K562 (cell line): ENCODE measurements around the gene SLC7A8. TPM values are rescaled to one million over a fixed set of nuclear protein-coding genes. Genes with fewer than 3 reads are reported as not detected.
A peak's percentile ranks its signal among the peaks of the same experiment; 100 is the strongest.

Experiments used
- BACH1 ChIP-seq: fragments of 200-800 bp; sonication (Bioruptor generic); IDR thresholded peaks from 2 replicates; pipeline ENCODE4 v1.6.1; 2016; ENCODE audit warnings: missing genetic modification characterization, missing compliant biosample characterization
- BRD4 ChIP-seq: fragments of 200-600 bp; sonication (generic); IDR thresholded peaks from 2 replicates; pipeline ENCODE4 v1.6.1; 2017; ENCODE audit warnings: inconsistent platforms
- CEBPB ChIP-seq: fragments of 450-650 bp; IDR thresholded peaks from 2 replicates; pipeline ENCODE4 v1.6.1; 2016; ENCODE audit warnings: missing genetic modification characterization, missing compliant biosample characterization
- CREB3 ChIP-seq: fragments of 450-650 bp; conservative IDR thresholded peaks from 2 replicates; pipeline ENCODE4 v1.6.1; 2016; ENCODE audit warnings: missing genetic modification characterization, low read depth, mild to moderate bottlenecking, missing compliant biosample characterization, moderate library complexity
- DACH1 ChIP-seq: fragments of 450-650 bp; IDR thresholded peaks from 2 replicates; pipeline ENCODE4 v1.6.1; 2018; ENCODE audit not compliant: partially characterized antibody
- IRF2 ChIP-seq: sonication (generic); formaldehyde crosslinking; IDR thresholded peaks from 2 replicates; pipeline ENCODE4 v1.8.1; 2022; ENCODE audit warnings: mild to moderate bottlenecking, missing genetic modification reagents
- MCM5 ChIP-seq: fragments of 450-650 bp; IDR thresholded peaks from 2 replicates; pipeline ENCODE4 v1.6.1; 2016; ENCODE audit warnings: low read depth
- NBN ChIP-seq: fragments of 450-650 bp; IDR thresholded peaks from 2 replicates; pipeline ENCODE4 v1.6.1; 2016; ENCODE audit warnings: low read depth, mild to moderate bottlenecking
- NFIX ChIP-seq: fragments of 250-450 bp; sonication (Bioruptor Pico); IDR thresholded peaks from 2 replicates; pipeline ENCODE4 v1.4.0; 2020; ENCODE audit warnings: low read depth, mild to moderate bottlenecking, moderate library complexity
- NR4A1 ChIP-seq, 2 experiments: fragments of 250-450 bp in 1 of 2; fragments of 450-650 bp in 1 of 2; sonication (Bioruptor Pico) in 1 of 2; IDR thresholded peaks; 2 replicates each; pipeline versions ENCODE4 v1.4.0 to v1.6.1; 2016 to 2020; ENCODE audit warnings: mild to moderate bottlenecking in 2 of 2, missing compliant biosample characterization in 1 of 2, missing genetic modification characterization in 1 of 2, moderate library complexity in 1 of 2
- RBM22 ChIP-seq: fragments of 200-400 bp; formaldehyde crosslinking; IDR thresholded peaks from 2 replicates; pipeline ENCODE4 v1.6.1; 2018; ENCODE audit warnings: low read length, low read depth; ENCODE audit not compliant: poor library complexity, severe bottlenecking
- RERE ChIP-seq: sonication (generic); formaldehyde crosslinking; IDR thresholded peaks from 2 replicates; pipeline ENCODE4 v1.8.0; 2023; ENCODE audit warnings: missing genetic modification reagents, mild to moderate bottlenecking, borderline replicate concordance
- SREBF1 ChIP-seq: fragments of 150-350 bp; IDR thresholded peaks from 2 replicates; pipeline ENCODE4 v1.6.1; 2014; ENCODE audit warnings: antibody characterized with exemption, low read depth, low read length, borderline replicate concordance
- TCF7 ChIP-seq: sonication (generic); IDR thresholded peaks from 2 replicates; pipeline ENCODE4 v1.6.1; 2016; ENCODE audit warnings: antibody characterized with exemption, borderline replicate concordance
- U2AF1 ChIP-seq: fragments of 200-400 bp; formaldehyde crosslinking; optimal IDR thresholded peaks from 2 replicates; pipeline ENCODE3; 2017; ENCODE audit warnings: mild to moderate bottlenecking, low read depth, low read length, moderate library complexity
- ZFP36 ChIP-seq: fragments of 150-350 bp; IDR thresholded peaks from 2 replicates; pipeline ENCODE4 v1.6.1; 2018; ENCODE audit warnings: low read length, low read depth; ENCODE audit not compliant: partially characterized antibody
- ZNF592 ChIP-seq: fragments of 450-650 bp; IDR thresholded peaks from 2 replicates; pipeline ENCODE4 v1.6.1; 2017; ENCODE audit warnings: antibody characterized with exemption, mild to moderate bottlenecking
- ZNF79 ChIP-seq: fragments of 250-450 bp; sonication (Bioruptor Pico); IDR thresholded peaks from 2 replicates; pipeline ENCODE4 v1.4.0; 2020; ENCODE audit warnings: low read depth, mild to moderate bottlenecking, moderate library complexity
- polyA plus RNA-seq, 8 experiments: library from polyadenylated mRNA; depleted of rRNA in 4 of 8; stranded (reverse) in 5 of 8; unstranded in 3 of 8; fragments of >200 nt; fragmentation: Nextera tagmentation in 2 of 8; fragmentation: Illumina TruSeq in 1 of 8; extraction: Ambion mirVana in 2 of 8; extraction: Trizol in 1 of 8; gene quantifications; 2 replicates each; pipeline versions ENCODE4 v1.2.1 to v1.2.3, GENCODE V29; 2011 to 2014; ENCODE audit warnings: inconsistent platforms in 1 of 8, missing spikeins in 1 of 8
- total RNA-seq, 7 experiments: library from RNA; depleted of rRNA in 6 of 7; stranded (reverse); fragments of >200 nt in 6 of 7; fragmentation: Illumina TruSeq in 2 of 7; extraction: Trizol in 2 of 7; gene quantifications; 2 replicates each; pipeline versions ENCODE4 v1.2.1 to v1.2.3, GENCODE V29; 2011 to 2021; ENCODE audit warnings: low replicate concordance in 1 of 7

SLC7A8 gene
- total and polyA plus RNA-seq, 9 of the 15 experiments (the other 6 are each of a cell fraction or from before 2014, with no cell fraction given), result 2.0 to 33.0 (median 6.0) TPM

GRCh38 chr14:23160924-23161522, 22.4 kb downstream of the SLC7A8 start (continued):
- TF ChIP-seq RERE (CRISPR knock-in tag) (no peak), ZNF79 (CRISPR knock-in tag) (no peak), TCF7 (0 out of 2 replicates have a peak, but pooled peaks have one; percentile 24), ZNF592 (peak; percentile 89), MCM5 (no peak), DACH1 (peak; percentile 38), CREB3 (tag) (peak; percentile 62; the same call in 1 of the 2 replicates), IRF2 (CRISPR knock-in tag) (no peak), ZFP36 (no peak), RBM22 (no peak), BRD4 (no peak), SREBF1 (no peak), BACH1 (tag) (peak; percentile 94), CEBPB (tag) (peak; percentile 85), NFIX (CRISPR knock-in tag) (no peak), U2AF1 (no peak), NBN (peak; percentile 67), NR4A1 (CRISPR knock-in tag; IDR thresholded peaks at IDR 0.05) (no peak), NR4A1 (tag; IDR thresholded peaks at IDR 0.05) (peak; percentile 67; the same call in 1 of the 2 replicates)
